Endothelial cell of umbilical vein (primary cell): ENCODE measurements around the gene PCDHB9. TPM values are rescaled to one million over a fixed set of nuclear protein-coding genes. Genes with fewer than 3 reads are reported as not detected.
"Not testable (repeated sequence)": the region's sequence is repeated elsewhere in the genome, so short reads cannot be mapped to it uniquely, and the experiment has no call there.

Experiments
- BruUV-seq: library from RNA; stranded (reverse); fragments of 400-500 nt; replicated peaks from 2 replicates; lab custom pipeline; 2021; lab: Mats Ljungman, UMichigan
- CTCF ChIA-PET: fragments of 300-600, 350-600 bp; sonication (Branson Sonifier 250); formaldehyde crosslinking; loops from one replicate; lab custom pipeline; 2021; ENCODE audit warnings: antibody characterized with exemption, inconsistent platforms; lab: Charles Lee
- POLR2A ChIA-PET: fragments of 300-600, 350-600 bp; sonication (Branson Sonifier 250); formaldehyde crosslinking; loops from one replicate; lab custom pipeline; 2021; ENCODE audit warnings: antibody characterized with exemption, inconsistent platforms; lab: Charles Lee
- DNase-seq: peaks from one replicate; pipeline ENCODE4 v3.0.0-alpha.2; 2011; ENCODE audit warnings: low read depth, low spot score
- FAIRE-seq: peaks from 2 replicates; lab custom pipeline; 2011; peaks lifted over from hg19 to GRCh38; lab: Jason Lieb, UNC
- H2AFZ ChIP-seq: 2 replicates; pipeline ENCODE4 v1.6.0; 2012; ENCODE audit warnings: low read depth, low read length, control low read depth, inconsistent platforms
- H3K27ac ChIP-seq: 2 replicates; pipeline ENCODE4 v1.5.1; 2011; ENCODE audit warnings: low read depth, mild to moderate bottlenecking, control low read depth, low read length, moderate library complexity; ENCODE audit not compliant: insufficient read depth
- H3K27me3 ChIP-seq, 2 experiments: 2 replicates each; pipeline versions ENCODE4 v1.6.0 to v1.6.1; 2011; ENCODE audit warnings: low read length in 2 of 2, mixed read lengths in 1 of 2; ENCODE audit not compliant: control insufficient read depth in 2 of 2, insufficient read depth in 2 of 2
- H3K36me3 ChIP-seq, 2 experiments: 2 replicates in 1 of 2; 3 replicates in 1 of 2; pipeline ENCODE4 v1.5.1; 2011; ENCODE audit warnings: low read length in 2 of 2, mild to moderate bottlenecking in 1 of 2, moderate library complexity in 1 of 2; ENCODE audit not compliant: control insufficient read depth in 2 of 2, insufficient read depth in 2 of 2; ENCODE audit errors: extremely low read depth in 1 of 2
- H3K4me1 ChIP-seq: 3 replicates; pipeline ENCODE4 v1.5.1; 2011; ENCODE audit warnings: mild to moderate bottlenecking, low read length; ENCODE audit not compliant: control insufficient read depth, insufficient read depth; ENCODE audit errors: extremely low read depth
- H3K4me2 ChIP-seq: 2 replicates; pipeline ENCODE4 v1.6.1; 2011; ENCODE audit warnings: low read length, control low read depth, mixed read lengths; ENCODE audit not compliant: insufficient read depth
- H3K4me3 ChIP-seq, 3 experiments: fragments of 200-600 bp in 1 of 3; sonication (generic), shearing (Covaris generic) in 1 of 3; replicated peaks in 1 of 3; 2 replicates each; pipeline ENCODE4 v1.5.1; 2011 to 2016; ENCODE audit warnings: control low read depth in 3 of 3, low read length in 3 of 3, mild to moderate bottlenecking in 2 of 3, inconsistent platforms in 1 of 3, low read depth in 1 of 3, moderate library complexity in 1 of 3; ENCODE audit not compliant: insufficient read depth in 1 of 3
- H3K79me2 ChIP-seq: 2 replicates; pipeline ENCODE4 v1.6.0; 2012; ENCODE audit warnings: low read length, inconsistent platforms; ENCODE audit not compliant: control insufficient read depth, insufficient read depth
- H3K9ac ChIP-seq: replicated peaks from 2 replicates; pipeline ENCODE3; 2011; ENCODE audit warnings: low read length, control low read depth; ENCODE audit not compliant: insufficient read depth; ENCODE audit errors: extremely low read depth
- H3K9me1 ChIP-seq: replicated peaks from 3 replicates; pipeline ENCODE4 v1.6.0; 2011; ENCODE audit warnings: mild to moderate bottlenecking, low read length; ENCODE audit not compliant: control insufficient read depth, insufficient read depth; ENCODE audit errors: extremely low read depth
- H3K9me3 ChIP-seq: replicated peaks from 2 replicates; pipeline ENCODE4 v1.5.1; 2012; ENCODE audit warnings: low read length, inconsistent platforms; ENCODE audit not compliant: control insufficient read depth, insufficient read depth
- H4K20me1 ChIP-seq: replicated peaks from 2 replicates; pipeline ENCODE3; 2011; ENCODE audit warnings: mild to moderate bottlenecking, low read length; ENCODE audit not compliant: control insufficient read depth, insufficient read depth; ENCODE audit errors: extremely low read depth
- CTCF ChIP-seq, 2 donors: IDR thresholded peaks; 1 replicate in 1 of 2; 2 replicates in 1 of 2; pipeline ENCODE4 v1.5.1; 2011; ENCODE audit warnings: low read length in 2 of 2, mild to moderate bottlenecking in 2 of 2, moderate library complexity in 2 of 2, control low read depth in 1 of 2, inconsistent platforms in 1 of 2, low read depth in 1 of 2; ENCODE audit not compliant: insufficient read depth in 1 of 2; ENCODE audit errors: extremely low read depth in 1 of 2
- JUN ChIP-seq: IDR thresholded peaks from 2 replicates; pipeline ENCODE4 v1.6.1; 2011; ENCODE audit warnings: borderline replicate concordance, low read depth; ENCODE audit not compliant: insufficient read length, insufficient read depth
- MYC ChIP-seq: IDR thresholded peaks from one replicate; pipeline ENCODE4 v1.6.1; 2011; ENCODE audit warnings: mild to moderate bottlenecking, low read depth, low read length
- dilution Hi-C: fragments of 300-500 bp; cut with MboI; formaldehyde crosslinking; loops from one replicate; pipeline ENCODE4 v1.15.0; 2019; ENCODE audit warnings: low sequenced_read_pairs; ENCODE audit not compliant: extremely low pct_ligation_motif_present
- intact Hi-C: fragments of 100-400 bp; cut with micrococcal nuclease; formaldehyde crosslinking; loops from one replicate; pipeline ENCODE4 v1.10.0; 2022
- polyA plus RNA-seq, 4 experiments: library from polyadenylated mRNA; depleted of rRNA in 3 of 4; stranded (reverse) in 3 of 4; unstranded in 1 of 4; fragments of >200 nt; gene quantifications; 2 replicates each; pipeline versions ENCODE4 v1.2.1 to v1.2.3, GENCODE V29; 2011 to 2012; ENCODE audit warnings: missing spikeins in 1 of 4
- total RNA-seq: library from RNA; stranded (reverse); gene quantifications from 2 replicates; pipeline ENCODE4 v1.2.3, GENCODE V29; 2021

The PCDHB9 gene
- total and polyA plus RNA-seq, 2 donors (not counting 3 experiments of a cell fraction or from before 2014, with no cell fraction given): 0.14 to 0.20 TPM

- CTCF ChIA-PET, POLR2A ChIA-PET, DNase-seq, H3K9me1 ChIP-seq, H3K4me3 ChIP-seq, H2AFZ ChIP-seq, H3K36me3 ChIP-seq, dilution Hi-C loops, H3K9ac ChIP-seq, H3K4me1 ChIP-seq, BruUV-seq, H3K79me2 ChIP-seq, H3K27me3 ChIP-seq, H4K20me1 ChIP-seq, H3K4me2 ChIP-seq, H3K9me3 ChIP-seq, intact Hi-C loops, H3K27ac ChIP-seq, FAIRE-seq: not testable (repeated sequence)
Measured at GRCh38 chr5:141189131-141189530, 2.2 kb downstream of the PCDHB9 start.

DNA sequence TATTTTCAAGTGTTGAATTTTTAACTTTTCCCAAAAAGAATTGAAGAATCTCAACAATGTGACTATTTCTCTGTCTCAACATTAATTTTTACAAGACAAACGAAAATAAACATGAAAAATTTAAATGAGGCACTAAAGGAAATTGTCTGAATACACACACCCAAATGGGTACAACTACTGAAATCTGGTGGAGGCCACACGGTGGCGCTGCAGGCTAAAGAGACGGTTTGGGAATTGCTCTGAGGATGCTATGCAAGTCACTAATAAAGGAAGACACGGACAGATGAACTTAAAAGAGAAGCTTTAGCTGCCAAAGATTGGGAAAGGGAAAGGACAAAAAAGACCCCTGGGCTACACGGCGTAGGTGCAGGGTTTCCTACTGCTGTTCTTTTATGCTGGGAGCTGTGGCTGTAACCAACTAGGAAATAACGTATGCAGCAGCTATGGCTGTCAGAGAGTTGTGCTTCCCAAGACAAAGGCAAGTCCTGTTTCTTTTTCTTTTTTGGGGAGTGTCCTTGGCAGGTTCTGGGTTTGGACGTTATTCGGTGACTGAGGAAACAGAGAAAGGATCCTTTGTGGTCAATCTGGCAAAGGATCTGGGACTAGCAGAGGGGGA is 5.3 kb downstream of the PCDHB9 start, which contains the start of gene PCDHB10:
PCDHB10 (plus strand) TSS at position 244 of the 616 bp plus-strand sequence; CDS start at position 444, 200 bp downstream.
- POLR2A ChIA-PET: no interaction called here
- Histone ChIP-seq H3K4me1 (no peaks in the 10 kb centered on the region), H3K4me2 (no peak within 1 kb of the TSS), H3K9ac (no peak within 1 kb of the TSS), H2AFZ (no peak within 1 kb of the TSS), H3K79me2 (no peaks in the 10 kb centered on the region), H3K9me1 (no peaks in the 10 kb centered on the region), H3K27me3 (no peaks in the 10 kb centered on the region), H4K20me1 (no peaks in the 10 kb centered on the region), H3K27ac (no peak within 1 kb of the TSS), H3K9me3 (no peaks in the 10 kb centered on the region), H3K36me3 (no peaks in the 10 kb centered on the region), H3K4me3 (no peak within 1 kb of the TSS)
- dilution Hi-C loops (no loop called here), intact Hi-C loops (no loop called here)
- TF ChIP-seq JUN (no peak), MYC (no peak), CTCF (IDR thresholded peaks at IDR 0.05; ENCODE audit: extremely low read depth in 1 of 2, insufficient read depth in 1 of 2, low read depth in 1 of 2, low read length in 2 of 2) (peak; percentile 31 to 32)
- DNase-seq: peak; percentile 43
- no TSS peak for BruUV-seq
- peak; percentile 31 for FAIRE-seq
- CTCF ChIA-PET: interaction anchor here (0.7 to 1.4 kb wide), 6 partner anchors 10 to 375 kb away, joined by 3 to 11 read pairs (median 4); partner anchors contain the start of genes PCDHB16 and PCDHGA12

DNA sequence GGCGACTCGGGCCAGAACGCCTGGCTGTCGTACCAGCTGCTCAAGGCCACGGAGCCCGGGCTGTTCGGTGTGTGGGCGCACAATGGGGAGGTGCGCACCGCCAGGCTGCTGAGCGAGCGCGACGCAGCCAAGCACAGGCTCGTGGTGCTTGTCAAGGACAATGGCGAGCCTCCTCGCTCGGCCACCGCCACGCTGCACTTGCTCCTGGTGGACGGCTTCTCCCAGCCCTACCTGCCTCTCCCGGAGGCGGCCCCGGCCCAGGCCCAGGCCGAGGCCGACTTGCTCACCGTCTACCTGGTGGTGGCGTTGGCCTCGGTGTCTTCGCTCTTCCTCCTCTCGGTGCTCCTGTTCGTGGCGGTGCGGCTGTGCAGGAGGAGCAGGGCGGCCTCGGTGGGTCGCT is 7.4 kb downstream of the PCDHB9 start:
- H4K20me1 ChIP-seq, intact Hi-C loops, H3K27me3 ChIP-seq, POLR2A ChIA-PET, BruUV-seq, CTCF ChIA-PET, H3K9ac ChIP-seq, H3K4me2 ChIP-seq, H3K79me2 ChIP-seq, H3K36me3 ChIP-seq, dilution Hi-C loops, H3K9me3 ChIP-seq, FAIRE-seq, H2AFZ ChIP-seq, H3K27ac ChIP-seq, DNase-seq, H3K4me1 ChIP-seq, H3K9me1 ChIP-seq, H3K4me3 ChIP-seq: not testable (repeated sequence)
